ENCODE measurements around the gene ERG.

The ERG gene

DNA sequence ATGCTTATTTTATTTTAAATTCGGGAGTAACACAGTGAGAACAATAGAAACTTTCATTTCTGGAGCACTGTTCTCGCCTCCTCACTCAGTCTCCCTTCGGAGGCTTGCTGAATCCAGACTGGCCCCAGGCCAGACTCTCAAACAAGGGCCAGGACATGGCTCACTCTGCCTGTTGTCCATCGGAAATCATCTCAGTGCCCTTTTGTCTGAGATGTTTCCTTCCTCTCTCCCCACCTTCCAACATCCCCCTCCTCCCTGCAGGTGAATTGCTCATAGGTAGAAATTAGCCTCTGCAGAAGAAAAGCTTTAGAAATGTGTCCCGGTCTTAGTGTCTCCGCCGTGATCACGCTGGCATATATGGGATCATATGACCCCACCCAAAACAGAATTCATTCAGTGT, 55.2 kb downstream of the ERG start:
- H3K27ac ChIP-seq, result no peak overlapping the region
- no peak for DNase-seq (ENCODE audit: low spot score)
- TF ChIP-seq, protein P1, sequence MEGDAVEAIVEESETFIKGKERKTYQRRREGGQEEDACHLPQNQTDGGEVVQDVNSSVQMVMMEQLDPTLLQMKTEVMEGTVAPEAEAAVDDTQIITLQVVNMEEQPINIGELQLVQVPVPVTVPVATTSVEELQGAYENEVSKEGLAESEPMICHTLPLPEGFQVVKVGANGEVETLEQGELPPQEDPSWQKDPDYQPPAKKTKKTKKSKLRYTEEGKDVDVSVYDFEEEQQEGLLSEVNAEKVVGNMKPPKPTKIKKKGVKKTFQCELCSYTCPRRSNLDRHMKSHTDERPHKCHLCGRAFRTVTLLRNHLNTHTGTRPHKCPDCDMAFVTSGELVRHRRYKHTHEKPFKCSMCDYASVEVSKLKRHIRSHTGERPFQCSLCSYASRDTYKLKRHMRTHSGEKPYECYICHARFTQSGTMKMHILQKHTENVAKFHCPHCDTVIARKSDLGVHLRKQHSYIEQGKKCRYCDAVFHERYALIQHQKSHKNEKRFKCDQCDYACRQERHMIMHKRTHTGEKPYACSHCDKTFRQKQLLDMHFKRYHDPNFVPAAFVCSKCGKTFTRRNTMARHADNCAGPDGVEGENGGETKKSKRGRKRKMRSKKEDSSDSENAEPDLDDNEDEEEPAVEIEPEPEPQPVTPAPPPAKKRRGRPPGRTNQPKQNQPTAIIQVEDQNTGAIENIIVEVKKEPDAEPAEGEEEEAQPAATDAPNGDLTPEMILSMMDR (IDR thresholded peaks at IDR 0.05), result no peak
- no peak overlapping the region for H3K4me3 ChIP-seq

DNA sequence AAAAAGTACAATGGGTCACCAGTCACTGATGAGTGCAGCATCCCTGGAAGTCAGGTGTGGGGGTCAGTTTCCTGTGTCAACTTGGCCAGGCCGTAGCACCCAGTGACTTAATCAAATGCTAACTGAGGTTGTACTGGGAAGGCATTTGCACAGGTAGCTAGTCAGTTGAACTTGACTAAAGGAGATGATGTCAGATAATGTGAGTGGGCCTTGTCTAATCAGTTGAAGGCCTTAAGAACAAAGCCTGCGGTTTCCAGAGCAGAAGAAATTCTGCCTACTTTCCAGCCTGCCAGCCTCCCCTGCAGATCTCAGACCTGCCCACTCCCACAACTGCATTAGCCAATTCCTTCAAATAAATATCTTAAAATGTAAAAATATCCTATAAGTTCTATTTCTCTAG, 57.1 kb downstream of the ERG start:
- H3K27ac ChIP-seq, result no peak overlapping the region
- no peak for DNase-seq (ENCODE audit: low spot score)
- no peak overlapping the region for H3K4me3 ChIP-seq
- TF ChIP-seq, protein P1 (IDR thresholded peaks at IDR 0.05), result no peak

DNA sequence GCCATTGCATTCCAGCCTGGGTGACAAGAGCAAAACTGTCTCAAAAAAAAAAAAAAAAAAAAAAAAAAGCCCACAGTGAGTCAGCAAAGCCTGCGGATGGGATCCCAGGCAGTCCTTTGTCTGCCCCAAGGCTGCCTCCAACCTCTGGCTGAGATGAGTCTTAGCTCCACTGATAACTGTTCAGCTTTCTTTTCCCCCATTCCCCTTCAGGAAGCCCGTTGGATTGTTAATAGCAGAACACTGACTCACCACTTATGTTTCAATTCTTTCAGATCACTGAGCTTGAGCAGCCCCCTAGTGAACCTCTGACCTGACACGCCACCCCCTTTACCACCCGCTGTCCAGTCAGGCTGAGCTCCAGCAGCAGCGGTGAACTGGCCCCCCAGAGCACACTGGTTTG, 57.5 kb downstream of the ERG start:
- Histone ChIP-seq H3K4me3 (no peak overlapping the region), H3K27ac (no peak overlapping the region)
- no peak for DNase-seq (ENCODE audit: low spot score)
- TF ChIP-seq, protein P1 (IDR thresholded peaks at IDR 0.05), result no peak

DNA sequence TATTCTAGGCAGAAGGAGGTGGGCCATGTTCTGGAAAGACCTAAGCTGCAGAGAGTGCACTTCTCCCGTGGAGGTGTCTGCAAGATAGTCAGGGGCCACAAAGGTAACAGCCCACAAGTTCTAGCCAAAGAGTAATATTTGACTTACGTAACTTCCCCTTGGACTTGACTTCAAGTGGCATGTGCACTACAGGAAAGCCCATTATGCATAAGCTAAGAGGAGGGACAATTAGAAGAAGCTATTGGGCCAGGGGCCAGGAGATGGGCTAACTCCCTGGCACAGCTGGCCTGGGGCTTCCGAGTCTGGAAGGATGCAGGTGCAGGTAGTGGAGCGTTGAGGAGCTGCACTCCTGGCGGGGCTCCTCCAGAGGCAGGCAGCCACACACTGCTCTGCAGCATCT, 58.3 kb downstream of the ERG start:
- DNase-seq (ENCODE audit: low spot score), result no peak
- Histone ChIP-seq H3K27ac (peak overlapping the region in 1 of 2 donors; percentile 20), H3K4me3 (no peak overlapping the region)
- TF ChIP-seq, protein P1 (IDR thresholded peaks at IDR 0.05), result no peak

DNA sequence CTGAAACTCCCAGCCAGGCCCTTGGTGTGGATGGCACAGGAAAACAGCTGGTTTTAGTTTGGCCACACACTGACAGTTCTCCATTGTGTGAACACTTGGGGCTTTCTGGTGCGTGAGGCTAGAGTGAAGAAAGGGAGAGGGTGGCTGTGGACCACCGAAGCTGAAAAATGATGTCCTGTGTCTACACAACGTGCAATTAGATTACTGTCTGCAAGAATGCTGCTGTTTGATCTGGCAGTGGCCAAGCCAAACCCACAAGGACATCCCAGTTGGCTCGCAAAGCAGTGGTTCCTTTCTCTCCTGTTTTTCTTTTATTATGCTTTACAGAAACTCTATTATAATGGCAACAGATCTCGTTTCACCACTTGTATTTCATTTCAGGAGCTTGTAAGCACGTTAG, 58.9 kb downstream of the ERG start:
- peak overlapping the region in 1 of 2 donors; percentile 32 for H3K27ac ChIP-seq
- DNase-seq (ENCODE audit: low spot score), result no peak
- TF ChIP-seq, protein P1 (IDR thresholded peaks at IDR 0.05), result no peak
- no peak overlapping the region for H3K4me3 ChIP-seq

DNA sequence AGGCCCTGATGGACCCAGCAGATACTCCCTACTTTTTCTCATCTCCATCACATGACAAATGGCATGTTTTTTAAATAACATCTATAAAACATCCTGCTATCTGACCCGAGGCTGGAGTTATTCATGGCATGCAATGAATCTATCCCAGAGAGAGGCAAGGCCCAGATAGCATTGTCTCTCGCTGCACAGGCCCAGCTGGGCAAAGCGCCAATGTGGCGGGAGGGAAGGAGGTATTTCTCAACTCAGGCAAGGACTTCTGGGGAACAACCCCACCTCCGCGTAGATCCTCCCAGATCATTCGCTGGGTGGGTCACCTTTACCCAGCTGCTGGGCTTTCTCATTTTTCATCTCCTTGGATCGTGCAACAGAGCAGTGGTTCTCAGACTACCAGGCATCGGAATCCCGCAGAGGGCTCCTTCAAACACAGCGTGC, 59.8 kb downstream of the ERG start:
- Histone ChIP-seq H3K27ac (peak overlapping the region in 1 of 2 donors; percentile 32), H3K4me3 (no peak overlapping the region)
- TF ChIP-seq, protein P1 (IDR thresholded peaks at IDR 0.05), result no peak
- peak; percentile 75 for DNase-seq (ENCODE audit: low spot score)

DNA sequence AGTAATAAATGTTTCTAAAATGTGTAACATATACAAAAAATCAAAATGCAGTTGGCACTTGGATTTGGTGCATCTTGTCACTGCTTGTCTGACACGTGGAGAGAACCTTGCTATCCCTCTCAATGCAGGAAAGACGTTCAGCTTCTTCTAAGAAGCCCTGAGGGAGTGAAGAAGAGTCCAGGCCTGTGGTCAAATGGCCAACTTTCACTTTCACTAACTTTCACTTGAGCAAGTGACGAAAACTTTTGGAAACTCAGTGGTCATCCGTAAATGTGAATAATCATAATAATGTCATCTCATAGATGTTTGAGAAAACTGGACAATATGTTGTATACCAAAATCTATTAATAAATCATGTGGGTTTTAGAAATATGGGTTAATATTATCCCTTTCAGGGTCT, 61.9 kb downstream of the ERG start:
- TF ChIP-seq, protein P1 (IDR thresholded peaks at IDR 0.05), result no peak
- H3K27ac ChIP-seq, result no peak overlapping the region
- no peak overlapping the region for H3K4me3 ChIP-seq
- no peak for DNase-seq (ENCODE audit: low spot score)
